HG03457 (cell line): ENCODE measurements around the gene DGKH.
"Not testable (repeated sequence)": the region's sequence is repeated elsewhere in the genome, so short reads cannot be mapped to it uniquely, and the experiment has no call there.

Source experiments
- ATAC-seq: cut with Tn5 transposase; IDR thresholded peaks from one replicate; pipeline ENCODE4 v1.9.1; 2021; ENCODE audit warnings: moderate number of reproducible peaks; ENCODE audit not compliant: unreplicated experiment

Gene DGKH

GRCh38 chr13:42108217-42108616, 59.8 kb downstream of the DGKH start:
- no peak for ATAC-seq

DNA sequence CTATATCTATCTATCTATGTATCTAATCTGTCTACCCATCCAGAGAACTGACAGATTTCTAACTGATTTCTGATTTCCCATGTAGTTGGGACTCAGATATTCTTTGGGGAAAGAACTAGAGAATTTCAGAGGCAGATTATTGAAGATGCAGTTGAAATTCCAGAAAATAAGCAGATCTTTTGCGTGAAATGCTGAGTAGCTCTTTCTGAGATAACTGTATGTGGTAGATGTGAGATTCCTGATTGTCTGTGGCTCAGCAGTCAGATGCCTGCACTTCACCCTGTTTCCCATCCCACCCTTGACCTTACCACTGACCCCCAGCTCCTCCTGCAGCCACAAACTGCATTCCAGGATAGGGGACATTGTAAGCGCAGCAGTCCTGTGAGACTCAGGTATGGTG, 61.5 kb downstream of the DGKH start:
- ATAC-seq, result no peak

- no peak for ATAC-seq
Observed at GRCh38 chr13:42110410-42111155, 62.1 kb downstream of the DGKH start.

- ATAC-seq, result no peak
Observed at GRCh38 chr13:42112864-42113263, 64.4 kb downstream of the DGKH start.

DNA sequence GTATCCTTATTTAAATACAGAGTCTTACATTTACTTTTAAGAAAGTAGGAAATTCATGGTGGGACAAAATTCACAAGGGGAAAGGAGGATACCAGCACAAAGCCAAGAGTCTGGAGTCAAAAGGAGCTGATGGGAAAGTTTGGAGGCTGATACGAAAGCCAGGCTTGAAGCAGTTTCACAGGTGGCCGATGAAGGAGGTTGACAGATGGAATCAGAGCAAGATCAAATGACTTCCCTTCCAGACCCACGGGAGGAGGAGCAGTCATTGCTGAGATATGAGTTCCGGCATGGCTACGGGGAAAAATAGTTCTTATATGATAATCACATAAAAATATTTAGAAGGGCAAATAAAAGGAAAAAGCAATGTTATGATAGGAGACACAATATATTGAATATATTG, 65.0 kb downstream of the DGKH start:
- ATAC-seq, result no peak

GRCh38 chr13:42114278-42114677, 65.8 kb downstream of the DGKH start:
- no peak for ATAC-seq

DNA sequence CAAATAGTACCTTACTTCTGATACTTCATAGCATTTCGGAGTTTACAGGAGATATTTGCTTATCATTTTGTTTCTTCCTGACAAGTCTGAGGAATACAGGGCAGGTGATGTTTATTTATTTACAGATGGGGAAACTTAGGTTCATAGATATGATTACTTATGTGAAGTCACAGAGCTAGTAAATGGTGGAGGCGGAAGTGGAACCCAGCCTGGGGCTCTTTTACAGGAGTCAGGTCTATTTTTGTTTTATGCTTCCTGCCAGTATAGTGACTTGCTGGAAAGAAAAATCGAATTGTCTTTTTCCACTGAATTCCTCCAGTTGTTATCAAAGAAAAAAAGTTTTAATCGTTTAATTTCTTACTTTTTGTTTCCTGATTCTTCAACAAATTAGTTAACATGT, 66.5 kb downstream of the DGKH start:
- ATAC-seq, result no peak

DNA sequence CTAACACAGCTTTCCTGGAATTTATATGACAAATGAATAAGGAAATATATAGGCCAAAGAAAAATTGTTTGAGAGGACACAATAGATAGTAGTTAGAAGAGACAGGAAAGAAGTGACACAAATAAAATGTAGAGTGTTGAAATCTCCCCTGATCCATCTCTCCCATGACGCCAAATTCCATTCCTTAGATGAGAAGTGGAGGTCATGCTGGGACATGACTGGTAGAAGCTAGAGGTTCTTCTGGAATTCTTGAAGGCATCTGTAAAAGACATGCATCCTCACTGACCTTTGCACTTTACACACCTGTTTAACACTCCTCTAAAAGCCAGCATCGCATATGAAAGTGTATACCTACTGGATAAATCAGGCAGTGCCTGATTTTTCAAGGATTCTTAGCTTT, 67.8 kb downstream of the DGKH start:
- ATAC-seq, result no peak

DNA sequence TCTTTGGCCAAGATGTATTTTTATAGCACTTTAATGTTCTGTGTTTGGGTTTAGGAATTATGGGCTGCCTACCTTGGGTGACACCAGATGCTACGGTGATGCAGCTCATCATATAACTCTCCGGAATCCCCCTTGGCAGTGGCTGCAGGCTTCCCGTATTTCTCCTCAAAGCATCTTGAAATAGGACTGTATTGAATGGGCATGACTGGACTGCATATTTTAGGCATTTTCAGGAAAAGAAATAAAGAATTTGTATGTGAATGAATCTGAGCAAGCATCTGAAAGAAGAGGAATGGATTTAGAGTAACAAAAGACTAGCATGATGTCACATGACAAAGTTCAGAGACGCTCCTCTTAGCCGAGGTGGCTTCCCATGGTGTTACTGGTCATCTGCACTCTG, 70.6 kb downstream of the DGKH start:
- ATAC-seq, result no peak

- peak; percentile 52 for ATAC-seq
Observed at GRCh38 chr13:42119875-42120274, 71.4 kb downstream of the DGKH start.

DNA sequence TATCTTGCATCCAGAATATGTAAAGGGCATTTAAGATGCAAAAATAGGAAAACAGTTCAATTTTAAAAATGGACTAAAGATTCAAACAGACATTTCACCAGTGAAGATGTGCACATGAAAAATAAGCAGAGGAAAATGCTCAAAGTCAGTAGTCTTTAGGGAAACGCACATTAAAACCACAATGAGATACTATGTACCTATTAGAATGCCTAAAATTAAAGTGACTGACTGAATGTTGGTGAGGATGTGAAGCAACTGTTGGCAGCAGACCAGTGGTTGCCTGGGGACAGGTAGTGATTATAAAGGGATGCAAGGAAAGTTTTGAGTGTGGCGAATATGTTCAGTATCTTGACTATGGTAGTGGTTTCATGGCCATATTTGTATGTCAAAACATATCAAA, 75.2 kb downstream of the DGKH start:
- ATAC-seq, result no peak

- ATAC-seq, result no peak
Observed at GRCh38 chr13:42125046-42125445, 76.6 kb downstream of the DGKH start.

DNA sequence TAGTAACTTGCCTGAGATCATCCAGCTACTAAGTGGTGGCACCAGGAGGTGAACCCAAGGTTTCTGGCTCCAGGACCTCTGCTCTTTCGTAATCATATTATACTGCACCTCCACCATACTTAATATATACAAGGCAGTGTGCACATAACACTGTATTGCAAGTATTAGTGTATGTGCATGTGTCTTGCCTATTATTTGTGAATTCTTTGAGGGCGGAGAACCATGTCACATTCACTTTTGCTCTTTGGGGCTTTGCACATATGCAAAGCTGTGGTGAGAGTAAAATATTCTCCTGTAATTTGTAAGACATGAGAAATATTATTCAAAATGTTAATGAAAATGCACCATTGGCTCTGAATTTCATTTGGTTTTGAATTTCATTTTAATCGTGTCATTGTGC, 78.6 kb downstream of the DGKH start:
- no peak for ATAC-seq

DNA sequence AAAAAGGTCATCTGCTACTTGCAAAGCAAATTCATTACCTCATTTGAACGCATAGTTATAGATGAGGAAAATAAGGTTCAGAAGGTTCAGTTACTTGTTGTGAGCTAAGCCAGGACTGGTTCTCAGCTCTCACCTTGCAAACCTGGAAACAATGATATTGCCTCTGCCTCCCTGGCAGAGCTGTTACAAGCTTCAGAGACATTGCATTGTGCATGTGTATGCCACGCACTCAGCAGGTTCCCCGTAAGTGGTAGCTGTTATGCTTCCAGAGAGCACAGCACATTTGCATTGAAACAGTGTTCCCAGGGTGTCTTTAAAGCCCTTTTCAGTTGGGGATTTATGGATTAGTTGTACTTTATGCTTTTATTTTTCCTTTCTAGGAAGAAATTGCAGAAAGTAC, 80.6 kb downstream of the DGKH start:
- ATAC-seq, result no peak

GRCh38 chr13:42136518-42136917, 88.1 kb downstream of the DGKH start:
- no peak for ATAC-seq

GRCh38 chr13:42137856-42138537, 89.5 kb downstream of the DGKH start:
- no peak for ATAC-seq

DNA sequence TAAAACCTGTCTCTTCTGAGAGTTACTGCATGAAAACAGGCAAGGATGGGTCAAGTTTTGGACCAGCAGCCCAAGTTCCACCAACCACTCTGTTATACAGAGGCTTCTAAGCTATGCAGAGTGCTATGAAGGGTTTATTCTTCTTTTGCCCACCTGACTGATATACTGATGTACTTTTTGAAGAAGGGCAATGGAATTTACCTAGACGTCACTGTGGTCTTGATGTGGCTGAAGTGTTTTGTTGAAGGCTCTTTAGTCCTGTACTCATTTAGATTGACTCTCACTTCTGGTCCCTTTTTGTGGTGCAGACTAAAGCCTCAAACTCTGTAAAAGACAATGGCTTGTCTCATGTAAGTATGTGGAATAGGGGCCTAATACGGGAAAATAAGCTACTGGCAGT, 92.0 kb downstream of the DGKH start:
- ATAC-seq, result no peak

- not testable (repeated sequence) for ATAC-seq
Observed at GRCh38 chr13:42141052-42141451, 92.6 kb downstream of the DGKH start.

DNA sequence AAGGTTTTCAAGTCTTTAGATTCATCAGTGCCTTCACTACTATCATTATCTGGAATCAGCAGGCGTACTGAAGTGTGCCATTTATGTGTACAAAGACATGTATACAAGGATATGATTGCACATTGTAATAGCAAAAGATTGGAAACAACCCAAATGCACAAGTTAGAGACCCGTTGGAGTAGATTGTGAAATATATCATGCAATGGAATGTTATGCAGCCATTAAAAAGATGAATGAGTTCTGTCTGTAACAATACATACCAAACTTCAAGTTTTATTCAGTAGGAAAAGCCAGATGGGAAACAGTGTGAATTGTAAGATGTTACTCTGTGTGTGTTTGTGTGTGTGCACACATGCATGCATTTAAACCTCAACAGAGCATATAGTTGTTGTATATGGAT, 97.9 kb downstream of the DGKH start:
- no peak for ATAC-seq

- ATAC-seq, result no peak
Observed at GRCh38 chr13:42148538-42148937, 100.1 kb downstream of the DGKH start.

DNA sequence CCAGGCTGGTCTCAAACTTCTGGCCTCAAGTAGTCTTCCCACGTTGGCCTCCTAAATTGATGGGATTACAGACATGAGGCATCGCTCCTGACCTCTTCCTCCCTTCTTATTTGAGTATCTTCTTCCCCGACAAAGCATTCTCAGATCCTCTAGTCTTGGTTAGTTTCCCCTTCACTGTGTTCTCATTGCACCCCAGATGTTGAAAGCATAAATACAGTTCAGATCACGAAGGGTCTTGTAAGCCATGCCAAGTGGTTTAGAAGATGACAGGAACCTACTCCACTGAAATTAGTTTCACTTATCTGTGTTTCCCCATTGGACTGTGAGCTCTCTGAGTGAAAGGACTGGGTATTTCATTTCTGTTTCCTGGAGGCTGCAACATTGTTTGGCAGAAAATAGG, 100.7 kb downstream of the DGKH start:
- ATAC-seq, result no peak

GRCh38 chr13:42151781-42152180, 103.3 kb downstream of the DGKH start:
- ATAC-seq, result no peak

DNA sequence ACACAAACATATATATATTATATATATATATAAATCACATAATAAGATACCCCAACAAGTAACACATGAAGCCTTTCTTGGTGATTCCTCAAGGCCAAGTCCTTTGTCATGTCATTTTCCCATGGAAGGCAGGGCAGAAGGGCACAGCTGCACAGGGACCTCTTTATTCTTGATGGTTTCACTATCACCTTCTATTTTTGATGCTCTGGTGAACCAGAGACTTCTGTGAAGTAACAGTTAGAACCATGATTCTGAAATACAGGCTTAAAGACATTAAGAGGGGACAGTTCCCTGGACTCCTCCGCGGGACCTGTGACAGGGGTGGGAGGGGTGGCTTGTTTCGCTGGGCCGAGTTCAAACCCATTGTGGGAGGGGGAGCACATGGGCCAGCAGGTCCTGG, 104.0 kb downstream of the DGKH start:
- no peak for ATAC-seq
